ENCODE measurements around the gene WFS1. TPM values are rescaled to one million over a fixed set of nuclear protein-coding genes. Genes with fewer than 3 reads are reported as not detected.

Gene WFS1
- total and polyA plus RNA-seq, 2 of the 4 experiments (the other 2 are of a cell fraction), result 9.7 to 42.4 TPM

DNA sequence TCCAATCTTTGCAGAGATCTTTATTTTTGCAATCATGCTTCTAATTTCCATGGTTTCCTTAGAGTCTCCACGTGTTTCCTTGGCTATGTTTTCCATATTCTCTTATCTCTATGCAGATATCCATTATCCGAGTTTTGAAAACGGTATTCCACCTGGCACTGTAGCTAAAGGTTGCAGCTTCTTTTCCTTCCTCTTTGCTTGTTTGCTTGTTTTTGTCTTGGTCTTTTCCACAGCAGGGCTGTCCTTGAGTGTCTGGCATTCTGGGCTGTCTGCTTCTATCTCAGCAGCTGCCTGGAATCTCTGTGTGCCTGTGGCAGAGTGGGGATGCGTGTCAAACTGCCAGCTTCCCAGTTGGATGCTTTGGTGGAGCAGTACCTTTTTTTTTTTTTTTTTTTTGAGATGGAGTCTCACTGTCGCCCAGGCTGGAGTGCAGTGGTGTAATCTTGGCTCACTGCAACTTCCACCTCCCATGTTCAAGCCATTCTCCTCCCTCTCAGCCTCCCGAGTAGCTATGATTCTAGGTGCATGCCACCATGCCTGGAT lies 46.9 kb downstream of the WFS1 start:
- no peak overlapping the region for H2BK20ac ChIP-seq (ENCODE audit: low read depth, low read length)
- no peak overlapping the region for H4K5ac ChIP-seq (ENCODE audit: low read depth, low read length)
- no peak overlapping the region for H4K91ac ChIP-seq (ENCODE audit: insufficient read depth, low read depth, low read length)
- H3K4me2 ChIP-seq (ENCODE audit: low read depth, low read length), result no peak overlapping the region
- no peak overlapping the region for H2BK5ac ChIP-seq (ENCODE audit: low read depth, low read length, poor library complexity, severe bottlenecking)
- H3K79me1 ChIP-seq (ENCODE audit: low read depth in 1 of 2, low read length in 2 of 2), result no peaks in the 10 kb centered on the region
- intact Hi-C loops (cut with micrococcal nuclease) (no loop called here), dilution Hi-C loops (cut with HindIII; ENCODE audit: low sequenced_read_pairs, unreplicated experiment) (no loop called here), in situ Hi-C loops (cut with MboI; ENCODE audit: low sequenced_read_pairs) (no loop called here)
- no peak overlapping the region for H3K23ac ChIP-seq (ENCODE audit: low read depth, low read length)
- H2AK9ac ChIP-seq (replicated peaks; ENCODE audit: low read depth, low read length, poor library complexity), result no peak overlapping the region
- peaks cover 3% of the 10 kb centered on the region for H3K9me3 ChIP-seq (ENCODE audit: control insufficient read depth, insufficient read depth, low read length)
- 43% methylated on average over 2 of the region's 6 CpGs; no CpG with 5 or more reads in 1 of the 2 experiments for WGBS, 2 experiments (ENCODE audit: extremely low coverage in 2 of 2, insufficient read length in 1 of 2)
- DNase-seq (no peak), ATAC-seq (ENCODE audit: low read depth) (no peak)
- H3K56ac ChIP-seq (ENCODE audit: extremely low read depth, insufficient read depth, low read length), result no peak overlapping the region
- no peak overlapping the region for H3K9ac ChIP-seq (ENCODE audit: low read depth, low read length)
- no TSS peak for BruUV-seq (replicated peaks)
- H4K8ac ChIP-seq (ENCODE audit: low read depth in 2 of 2, low read length in 2 of 2), result no peak overlapping the region
- H3K4me3 ChIP-seq (ENCODE audit: insufficient read depth, low read depth, low read length), result no peak overlapping the region
- H3K36me3 ChIP-seq (ENCODE audit: control insufficient read depth, insufficient read depth, low read length), result no peaks in the 10 kb centered on the region
- H3K4me1 ChIP-seq (ENCODE audit: control insufficient read depth, insufficient read depth, low read length), result no peaks in the 10 kb centered on the region
- H3K27ac ChIP-seq (ENCODE audit: insufficient read depth, low read length), result no peak overlapping the region
- no peak overlapping the region for H3K4ac ChIP-seq (ENCODE audit: low read depth, low read length)
- no peak overlapping the region for H3K18ac ChIP-seq (ENCODE audit: low read depth, low read length)
- H3K9me1 ChIP-seq (ENCODE audit: insufficient read depth, low read length), result no peaks in the 10 kb centered on the region
- H2BK15ac ChIP-seq (ENCODE audit: low read depth, low read length), result no peak overlapping the region
- CTCF ChIA-PET, result no interaction called here
- no peak overlapping the region for H3K14ac ChIP-seq (replicated peaks; ENCODE audit: low read depth, low read length)
- POLR2A ChIA-PET (ENCODE audit: unreplicated experiment), result no interaction called here
- no peak for TF ChIP-seq RFX5 (IDR thresholded peaks at IDR 0.05; ENCODE audit: low read depth, low read length)
- TF ChIP-seq RCOR1 (IDR thresholded peaks at IDR 0.05; ENCODE audit: insufficient replicate concordance, low read length), result no peak
- TF ChIP-seq, protein P1, sequence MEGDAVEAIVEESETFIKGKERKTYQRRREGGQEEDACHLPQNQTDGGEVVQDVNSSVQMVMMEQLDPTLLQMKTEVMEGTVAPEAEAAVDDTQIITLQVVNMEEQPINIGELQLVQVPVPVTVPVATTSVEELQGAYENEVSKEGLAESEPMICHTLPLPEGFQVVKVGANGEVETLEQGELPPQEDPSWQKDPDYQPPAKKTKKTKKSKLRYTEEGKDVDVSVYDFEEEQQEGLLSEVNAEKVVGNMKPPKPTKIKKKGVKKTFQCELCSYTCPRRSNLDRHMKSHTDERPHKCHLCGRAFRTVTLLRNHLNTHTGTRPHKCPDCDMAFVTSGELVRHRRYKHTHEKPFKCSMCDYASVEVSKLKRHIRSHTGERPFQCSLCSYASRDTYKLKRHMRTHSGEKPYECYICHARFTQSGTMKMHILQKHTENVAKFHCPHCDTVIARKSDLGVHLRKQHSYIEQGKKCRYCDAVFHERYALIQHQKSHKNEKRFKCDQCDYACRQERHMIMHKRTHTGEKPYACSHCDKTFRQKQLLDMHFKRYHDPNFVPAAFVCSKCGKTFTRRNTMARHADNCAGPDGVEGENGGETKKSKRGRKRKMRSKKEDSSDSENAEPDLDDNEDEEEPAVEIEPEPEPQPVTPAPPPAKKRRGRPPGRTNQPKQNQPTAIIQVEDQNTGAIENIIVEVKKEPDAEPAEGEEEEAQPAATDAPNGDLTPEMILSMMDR (conservative IDR thresholded peaks at IDR 0.05; ENCODE audit: low read depth, low read length), result no peak
- no peak for TF ChIP-seq MAFK (IDR thresholded peaks at IDR 0.05; ENCODE audit: low read depth, low read length)
- no peak for TF ChIP-seq MXI1 (IDR thresholded peaks at IDR 0.05; ENCODE audit: borderline replicate concordance, low read depth, low read length)
- TF ChIP-seq, protein P2, sequence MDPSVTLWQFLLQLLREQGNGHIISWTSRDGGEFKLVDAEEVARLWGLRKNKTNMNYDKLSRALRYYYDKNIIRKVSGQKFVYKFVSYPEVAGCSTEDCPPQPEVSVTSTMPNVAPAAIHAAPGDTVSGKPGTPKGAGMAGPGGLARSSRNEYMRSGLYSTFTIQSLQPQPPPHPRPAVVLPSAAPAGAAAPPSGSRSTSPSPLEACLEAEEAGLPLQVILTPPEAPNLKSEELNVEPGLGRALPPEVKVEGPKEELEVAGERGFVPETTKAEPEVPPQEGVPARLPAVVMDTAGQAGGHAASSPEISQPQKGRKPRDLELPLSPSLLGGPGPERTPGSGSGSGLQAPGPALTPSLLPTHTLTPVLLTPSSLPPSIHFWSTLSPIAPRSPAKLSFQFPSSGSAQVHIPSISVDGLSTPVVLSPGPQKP (IDR thresholded peaks at IDR 0.05; ENCODE audit: borderline replicate concordance, low read depth, low read length), result no peak
- TF ChIP-seq SMC3 (IDR thresholded peaks at IDR 0.05; ENCODE audit: low read depth, low read length), result no peak
- no peak for TF ChIP-seq CHD1 (IDR thresholded peaks at IDR 0.05; ENCODE audit: low read depth, low read length)
- TF ChIP-seq RAD21 (IDR thresholded peaks at IDR 0.05; ENCODE audit: low read length), result no peak
- TF ChIP-seq BHLHE40 (IDR thresholded peaks at IDR 0.05; ENCODE audit: low read depth, low read length), result no peak
- TF ChIP-seq NFE2L2 (IDR thresholded peaks at IDR 0.05; ENCODE audit: low read depth, low read length), result no peak
- no peak for TF ChIP-seq MAZ (IDR thresholded peaks at IDR 0.05; ENCODE audit: borderline replicate concordance, low read depth, low read length)
- TF ChIP-seq, protein P3, sequence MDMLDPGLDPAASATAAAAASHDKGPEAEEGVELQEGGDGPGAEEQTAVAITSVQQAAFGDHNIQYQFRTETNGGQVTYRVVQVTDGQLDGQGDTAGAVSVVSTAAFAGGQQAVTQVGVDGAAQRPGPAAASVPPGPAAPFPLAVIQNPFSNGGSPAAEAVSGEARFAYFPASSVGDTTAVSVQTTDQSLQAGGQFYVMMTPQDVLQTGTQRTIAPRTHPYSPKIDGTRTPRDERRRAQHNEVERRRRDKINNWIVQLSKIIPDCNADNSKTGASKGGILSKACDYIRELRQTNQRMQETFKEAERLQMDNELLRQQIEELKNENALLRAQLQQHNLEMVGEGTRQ (IDR thresholded peaks at IDR 0.05; ENCODE audit: low read depth, low read length), result no peak
- TF ChIP-seq POLR2A (IDR thresholded peaks at IDR 0.05; ENCODE audit: low read depth, low read length), result no peak
- no peak for TF ChIP-seq FOS (IDR thresholded peaks at IDR 0.05; ENCODE audit: low read depth, low read length)
- TF ChIP-seq CEBPB (IDR thresholded peaks at IDR 0.05; ENCODE audit: low read depth, low read length), result no peak
- H3K27me3 ChIP-seq (ENCODE audit: control insufficient read depth, insufficient read depth, low read length), result peaks cover 18% of the 10 kb centered on the region
- H4K20me1 ChIP-seq (ENCODE audit: insufficient read depth, low read length), result no peaks in the 10 kb centered on the region
- H2AFZ ChIP-seq (replicated peaks; ENCODE audit: low read length, poor library complexity), result no peak overlapping the region
- no peak overlapping the region for H2AK5ac ChIP-seq (ENCODE audit: low read depth, low read length)
- H2BK120ac ChIP-seq (ENCODE audit: low read depth, low read length), result no peak overlapping the region

Measured in IMR-90 (cell line).